ENCODE data around the gene GMPPB. TPM values are rescaled to one million over a fixed set of nuclear protein-coding genes. Genes with fewer than 3 reads are reported as not detected.
"Not testable (repeated sequence)": the region's sequence is repeated elsewhere in the genome, so short reads cannot be mapped to it uniquely, and the experiment has no call there.

Gene GMPPB
- total RNA-seq, 2 experiments from 2014 or later, result 41.0 to 45.4 TPM

GRCh38 chr3:49751501-49751900 lies 27.8 kb upstream of the GMPPB start:
- peaks cover 21% of the 10 kb centered on the region for H3K4me1 Mint-ChIP-seq (ENCODE audit: low read depth)
- DNase-seq, result no peak
- H3K36me3 Mint-ChIP-seq, result peaks cover 12% of the 10 kb centered on the region
- ChIA-PET POLR2A (interaction anchor here (0.7 kb wide), 1 partner anchor 64 kb away, joined by 7 read pairs; no protein-coding TSS in a partner anchor), CTCF (interaction anchor here (0.7 kb wide), 1 partner anchor 572 kb away, joined by 3 read pairs; no protein-coding TSS in a partner anchor)
- H3K9me3 Mint-ChIP-seq, result no peaks in the 10 kb centered on the region
- no peak overlapping the region for H3K27ac Mint-ChIP-seq
- no peak overlapping the region for H3K4me3 Mint-ChIP-seq
- intact Hi-C loops (cut with micrococcal nuclease), result no loop called here
- no peaks in the 10 kb centered on the region for H3K27me3 Mint-ChIP-seq

DNA sequence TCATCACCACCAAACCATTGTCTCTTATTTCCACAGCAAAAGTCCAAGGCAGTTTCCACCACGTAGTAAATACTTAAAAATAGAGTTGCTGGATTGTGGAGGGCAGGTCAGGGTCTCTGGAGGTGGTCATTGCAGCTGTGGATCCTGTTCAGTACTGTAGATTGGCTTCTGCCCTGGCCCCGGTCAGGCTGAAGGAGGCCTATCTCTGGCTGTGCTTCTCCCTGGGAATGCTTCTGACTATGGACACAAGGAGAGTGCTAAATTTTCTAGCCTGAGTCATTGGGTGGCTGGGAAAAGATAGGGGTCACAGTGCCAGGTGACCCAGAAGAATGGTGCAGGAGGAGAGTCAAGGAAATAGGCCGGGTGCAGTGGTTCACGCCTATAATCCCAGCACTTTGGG lies 26.3 kb upstream of the GMPPB start:
- Mint-ChIP-seq H3K27me3 (no peaks in the 10 kb centered on the region), H3K36me3 (peaks cover 12% of the 10 kb centered on the region), H3K9me3 (no peaks in the 10 kb centered on the region), H3K27ac (no peak overlapping the region), H3K4me3 (no peak overlapping the region), H3K4me1 (ENCODE audit: low read depth) (peaks cover 16% of the 10 kb centered on the region)
- CTCF ChIA-PET, result no interaction called here
- DNase-seq, result no peak
- intact Hi-C loops (cut with micrococcal nuclease), result no loop called here
- POLR2A ChIA-PET, result no interaction called here

- POLR2A ChIA-PET; H3K27ac Mint-ChIP-seq; H3K27me3 Mint-ChIP-seq; DNase-seq; H3K9me3 Mint-ChIP-seq; intact Hi-C loops (cut with micrococcal nuclease); H3K4me3 Mint-ChIP-seq: not testable (repeated sequence)
- CTCF ChIA-PET, result interaction anchor here (0.8 to 1.5 kb wide), 2 partner anchors 90 to 372 kb away, joined by 3 to 5 read pairs; no protein-coding TSS in a partner anchor
- Mint-ChIP-seq H3K36me3 (peaks cover 13% of the 10 kb centered on the region), H3K4me1 (ENCODE audit: low read depth) (peaks cover 10% of the 10 kb centered on the region)
Observed at GRCh38 chr3:49748874-49749273, 25.1 kb upstream of the GMPPB start.

GRCh38 chr3:49747792-49748480 lies 24.2 kb upstream of the GMPPB start:
- no peak for DNase-seq
- ChIA-PET CTCF (interaction anchor here (0.6 to 1.5 kb wide), 4 partner anchors 91 to 373 kb away, joined by 3 to 5 read pairs (median 3); no protein-coding TSS in a partner anchor), POLR2A (no interaction called here)
- no peaks in the 10 kb centered on the region for H3K27me3 Mint-ChIP-seq
- peaks cover 11% of the 10 kb centered on the region for H3K36me3 Mint-ChIP-seq
- H3K4me1 Mint-ChIP-seq (ENCODE audit: low read depth), result peaks cover 5% of the 10 kb centered on the region
- no peak overlapping the region for H3K27ac Mint-ChIP-seq
- intact Hi-C loops (cut with micrococcal nuclease), result no loop called here
- no peaks in the 10 kb centered on the region for H3K9me3 Mint-ChIP-seq
- H3K4me3 Mint-ChIP-seq, result no peak overlapping the region

- no peak for DNase-seq
- H3K4me3 Mint-ChIP-seq, result no peak overlapping the region
- POLR2A ChIA-PET, result no interaction called here
- H3K4me1 Mint-ChIP-seq (ENCODE audit: low read depth), result peaks cover 5% of the 10 kb centered on the region
- no peaks in the 10 kb centered on the region for H3K9me3 Mint-ChIP-seq
- intact Hi-C loops (cut with micrococcal nuclease), result no loop called here
- CTCF ChIA-PET, result interaction anchor here (2.1 kb wide), 1 partner anchor 93 kb away, joined by 13 read pairs; no protein-coding TSS in a partner anchor
- H3K27me3 Mint-ChIP-seq, result no peaks in the 10 kb centered on the region
- no peak overlapping the region for H3K27ac Mint-ChIP-seq
- H3K36me3 Mint-ChIP-seq, result peaks cover 11% of the 10 kb centered on the region
Observed at GRCh38 chr3:49745986-49746385, 22.2 kb upstream of the GMPPB start.

- Mint-ChIP-seq H3K27me3 (no peaks in the 10 kb centered on the region), H3K36me3 (peaks cover 21% of the 10 kb centered on the region), H3K4me1 (ENCODE audit: low read depth) (peaks cover 3% of the 10 kb centered on the region), H3K27ac (no peak overlapping the region), H3K4me3 (no peak overlapping the region), H3K9me3 (no peaks in the 10 kb centered on the region)
- intact Hi-C loops (cut with micrococcal nuclease), result no loop called here
- ChIA-PET POLR2A (no interaction called here), CTCF (no interaction called here)
- DNase-seq, result no peak
Observed at GRCh38 chr3:49740427-49740826, 16.7 kb upstream of the GMPPB start.

DNA sequence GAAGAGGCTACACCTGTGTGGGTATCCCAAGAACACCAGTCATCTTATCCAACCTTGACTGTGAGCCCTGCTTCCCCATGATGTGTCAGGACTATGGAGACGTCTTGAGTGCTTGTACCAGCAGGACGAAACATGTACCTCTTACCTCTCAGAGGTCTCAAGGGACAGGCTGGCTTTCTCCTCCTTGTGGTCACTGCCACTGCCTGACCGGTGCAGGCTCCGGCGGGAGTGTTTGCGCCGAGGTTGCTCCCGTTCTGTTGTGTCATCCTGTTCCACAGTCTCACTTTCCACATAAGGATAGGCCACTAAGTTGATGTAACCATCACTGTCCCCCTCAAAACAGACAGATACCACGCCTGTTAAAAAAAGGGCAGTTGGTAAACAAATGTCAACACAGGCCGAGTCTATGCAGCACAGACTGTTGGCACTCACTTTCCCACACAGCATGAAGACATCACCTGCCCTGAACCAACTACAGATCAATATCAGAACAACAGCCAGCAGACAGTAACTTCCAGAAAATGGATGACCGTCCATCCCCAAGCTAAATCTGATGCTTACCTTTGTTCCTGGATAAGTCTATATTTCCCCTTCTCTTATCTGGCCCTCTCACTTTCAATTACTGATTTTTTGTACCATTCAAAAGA lies 14.4 kb upstream of the GMPPB start:
- Mint-ChIP-seq H3K27me3 (no peaks in the 10 kb centered on the region), H3K27ac (peak overlapping the region; percentile 58), H3K4me3 (no peak overlapping the region), H3K9me3 (no peaks in the 10 kb centered on the region), H3K36me3 (peaks cover 19% of the 10 kb centered on the region), H3K4me1 (ENCODE audit: low read depth) (peaks cover 3% of the 10 kb centered on the region)
- DNase-seq, result no peak
- POLR2A ChIA-PET, result no interaction called here
- intact Hi-C loops (cut with micrococcal nuclease), result no loop called here
- CTCF ChIA-PET, result no interaction called here

GRCh38 chr3:49734752-49735151 lies 11.0 kb upstream of the GMPPB start:
- POLR2A ChIA-PET, result no interaction called here
- Mint-ChIP-seq H3K36me3 (peaks cover 28% of the 10 kb centered on the region), H3K4me1 (ENCODE audit: low read depth) (peaks cover 3% of the 10 kb centered on the region), H3K9me3 (no peaks in the 10 kb centered on the region), H3K4me3 (no peak overlapping the region), H3K27me3 (no peaks in the 10 kb centered on the region), H3K27ac (no peak overlapping the region)
- DNase-seq, result no peak
- intact Hi-C loops (cut with micrococcal nuclease), result no loop called here
- CTCF ChIA-PET, result no interaction called here

- Mint-ChIP-seq H3K9me3 (no peaks in the 10 kb centered on the region), H3K4me1 (ENCODE audit: low read depth) (peaks cover under 1% of the 10 kb centered on the region), H3K27me3 (no peaks in the 10 kb centered on the region), H3K27ac (no peak overlapping the region), H3K36me3 (peaks cover 25% of the 10 kb centered on the region), H3K4me3 (no peak overlapping the region)
- ChIA-PET POLR2A (no interaction called here), CTCF (no interaction called here)
- intact Hi-C loops (cut with micrococcal nuclease), result no loop called here
- DNase-seq, result no peak
Observed at GRCh38 chr3:49733551-49733950, 9.8 kb upstream of the GMPPB start.

- intact Hi-C loops (cut with micrococcal nuclease), result no loop called here
- Mint-ChIP-seq H3K4me1 (ENCODE audit: low read depth) (no peaks in the 10 kb centered on the region), H3K4me3 (no peak overlapping the region), H3K27me3 (no peaks in the 10 kb centered on the region), H3K27ac (no peak overlapping the region), H3K9me3 (no peaks in the 10 kb centered on the region), H3K36me3 (peaks cover 22% of the 10 kb centered on the region)
- no peak for DNase-seq
- POLR2A ChIA-PET, result interaction anchor here (0.6 kb wide), 1 partner anchor 71 kb away, joined by 3 read pairs; no protein-coding TSS in a partner anchor
- CTCF ChIA-PET, result no interaction called here
Observed at GRCh38 chr3:49732597-49732996, 8.8 kb upstream of the GMPPB start.

DNA sequence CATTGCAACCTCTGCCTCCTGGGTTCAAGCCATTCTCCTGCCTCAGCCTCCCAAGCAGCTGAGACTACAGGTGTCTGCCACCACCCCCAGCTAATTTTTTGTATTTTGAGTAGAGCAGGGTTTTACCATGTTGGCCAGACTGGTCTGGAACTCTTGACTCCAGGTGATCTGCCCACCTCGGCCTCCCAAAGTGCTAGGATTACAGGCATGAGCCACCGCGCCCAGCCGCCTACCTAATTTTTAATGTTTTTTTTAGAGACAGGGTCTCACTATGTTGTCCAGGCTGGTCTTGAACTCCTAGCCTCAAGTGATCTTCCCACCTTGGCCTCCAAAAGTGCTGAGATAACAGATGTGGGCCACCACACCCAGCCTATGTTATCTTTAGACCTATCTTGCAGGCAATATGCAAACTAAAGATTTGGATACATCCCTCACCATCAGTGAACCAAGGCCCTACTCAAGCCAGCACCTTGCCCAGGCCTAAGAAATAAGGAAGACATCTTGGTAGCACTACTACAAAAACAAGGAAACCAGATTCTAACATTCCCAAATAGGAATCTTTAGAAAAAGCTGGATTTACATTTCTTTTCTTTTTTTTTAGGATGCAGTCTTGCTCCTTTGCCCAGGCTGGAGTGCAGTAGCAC lies 6.3 kb upstream of the GMPPB start:
- CTCF ChIA-PET, result interaction anchor here (1.3 kb wide), 1 partner anchor 11 kb away, joined by 6 read pairs; the partner anchor contains the start of gene AMIGO3
- Mint-ChIP-seq H3K27me3 (no peaks in the 10 kb centered on the region), H3K4me3 (no peak overlapping the region), H3K36me3 (peaks cover 10% of the 10 kb centered on the region), H3K4me1 (ENCODE audit: low read depth) (no peaks in the 10 kb centered on the region), H3K27ac (no peak overlapping the region), H3K9me3 (no peaks in the 10 kb centered on the region)
- POLR2A ChIA-PET, result interaction anchor here (1.1 kb wide), 1 partner anchor 9 kb away, joined by 3 read pairs; no protein-coding TSS in a partner anchor
- no peak for DNase-seq
- intact Hi-C loops (cut with micrococcal nuclease), result no loop called here

DNA sequence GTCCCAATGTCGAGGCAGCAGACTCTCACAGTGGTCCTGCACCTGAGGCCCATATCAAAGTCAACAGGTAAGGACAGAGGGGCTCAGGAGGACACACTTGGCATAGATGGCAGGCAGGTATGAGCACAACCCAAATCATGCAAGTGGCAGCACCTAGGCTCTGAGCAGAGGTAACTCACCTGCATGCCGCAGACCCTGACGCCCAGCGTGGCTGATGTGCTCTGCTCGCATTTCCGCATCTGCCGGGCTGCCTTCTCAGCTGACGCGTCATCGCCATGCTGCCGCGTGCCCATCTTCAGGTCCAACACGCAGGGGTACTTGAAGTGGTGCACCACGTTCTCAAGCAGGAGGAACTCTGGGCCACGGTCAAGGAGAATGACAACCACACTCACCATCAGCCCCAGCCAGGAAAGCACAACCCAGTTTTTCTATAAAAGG lies 4.2 kb upstream of the GMPPB start:
- POLR2A ChIA-PET, result no interaction called here
- no peaks in the 10 kb centered on the region for H3K9me3 Mint-ChIP-seq
- peaks cover 12% of the 10 kb centered on the region for H3K36me3 Mint-ChIP-seq
- peaks cover 8% of the 10 kb centered on the region for H3K4me1 Mint-ChIP-seq (ENCODE audit: low read depth)
- no peak overlapping the region for H3K27ac Mint-ChIP-seq
- H3K27me3 Mint-ChIP-seq, result no peaks in the 10 kb centered on the region
- CTCF ChIA-PET, result no interaction called here
- DNase-seq, result no peak
- H3K4me3 Mint-ChIP-seq, result no peak overlapping the region
- intact Hi-C loops (cut with micrococcal nuclease), result no loop called here

Data from activated CD4-positive, alpha-beta memory T cell treated with anti-CD3 and anti-CD28 coated beads for 36 hours (primary cell).